GM23338 (cell line): ENCODE data around the gene GALNT1. TPM values are rescaled to one million over a fixed set of nuclear protein-coding genes. Genes with fewer than 3 reads are reported as not detected.

Source experiments
- ATAC-seq: fragments of 200-7000 bp; cut with Tn5 transposase; 3 replicates; pipeline ENCODE4 v1.9.1; 2020
- DNase-seq: peaks from one replicate; pipeline ENCODE4 v3.0.0-alpha.2; 2015; ENCODE audit warnings: low spot score
- H2AFZ ChIP-seq: fragments of 200-600 bp; sonication (generic); 2 replicates; pipeline ENCODE4 v1.8.0; 2016; ENCODE audit warnings: antibody characterized with exemption, mild to moderate bottlenecking, moderate library complexity
- H3F3A ChIP-seq: fragments of 200-600 bp; sonication (generic); replicated peaks from 2 replicates; pipeline ENCODE4 v1.8.0; 2017; ENCODE audit warnings: antibody characterized with exemption, mixed run types, low read depth
- H3K27ac ChIP-seq: fragments of 200-600 bp; sonication (generic); 2 replicates; pipeline ENCODE4 v1.6.1; 2016; ENCODE audit warnings: low read depth
- H3K27me3 ChIP-seq: fragments of 200-600 bp; sonication (generic); 2 replicates; pipeline ENCODE4 v1.8.0; 2016; ENCODE audit warnings: mild to moderate bottlenecking, mixed run types, moderate library complexity; ENCODE audit not compliant: insufficient read depth
- H3K36me3 ChIP-seq: fragments of 200-600 bp; sonication (generic); 2 replicates; pipeline ENCODE4 v1.8.0; 2016; ENCODE audit warnings: mild to moderate bottlenecking; ENCODE audit not compliant: insufficient read depth
- H3K4me1 ChIP-seq: fragments of 200-600 bp; sonication (generic); 2 replicates; pipeline ENCODE4 v1.8.0; 2016; ENCODE audit warnings: mild to moderate bottlenecking, moderate library complexity; ENCODE audit not compliant: insufficient read depth
- H3K4me2 ChIP-seq: fragments of 200-600 bp; sonication (generic); 2 replicates; pipeline ENCODE4 v1.7.1; 2017; ENCODE audit warnings: mixed run types
- H3K4me3 ChIP-seq: fragments of 200-600 bp; sonication (generic); 2 replicates; pipeline ENCODE4 v1.6.1; 2016; ENCODE audit warnings: mixed run types
- H3K79me2 ChIP-seq: fragments of 200-600 bp; sonication (generic); replicated peaks from 2 replicates; pipeline ENCODE4 v1.8.0; 2017; ENCODE audit warnings: mild to moderate bottlenecking; ENCODE audit not compliant: insufficient read depth
- H3K9me2 ChIP-seq: fragments of 200-600 bp; sonication (generic); 2 replicates; pipeline ENCODE4 v1.8.0; 2017; ENCODE audit not compliant: insufficient read depth
- H4K20me1 ChIP-seq: fragments of 200-600 bp; sonication (generic); replicated peaks from 2 replicates; pipeline ENCODE4 v1.8.0; 2017; ENCODE audit warnings: mild to moderate bottlenecking; ENCODE audit not compliant: insufficient read depth
- H3K27ac Mint-ChIP-seq: 2 replicates; pipeline ENCODE4 v1.8.0; 2020; ENCODE audit warnings: inconsistent platforms, mild to moderate bottlenecking, moderate library complexity, mixed read lengths
- H3K27me3 Mint-ChIP-seq: 3 replicates; pipeline ENCODE4 v1.8.0; 2022; ENCODE audit warnings: low read depth, mild to moderate bottlenecking, moderate library complexity, mixed read lengths, inconsistent platforms; ENCODE audit not compliant: insufficient read depth, poor library complexity
- H3K36me3 Mint-ChIP-seq: 3 replicates; pipeline ENCODE4 v1.8.0; 2021; ENCODE audit warnings: low read depth, mild to moderate bottlenecking, inconsistent platforms, moderate library complexity, mixed read lengths
- H3K4me1 Mint-ChIP-seq: 3 replicates; pipeline ENCODE4 v1.8.0; 2020; ENCODE audit warnings: mild to moderate bottlenecking, inconsistent platforms, mixed read lengths
- H3K4me3 Mint-ChIP-seq: 3 replicates; pipeline ENCODE4 v1.8.0; 2021; ENCODE audit warnings: moderate library complexity, mild to moderate bottlenecking, inconsistent platforms, mixed read lengths
- H3K9me3 Mint-ChIP-seq: 3 replicates; pipeline ENCODE4 v1.8.0; 2020; ENCODE audit warnings: moderate library complexity, mild to moderate bottlenecking, inconsistent platforms, mixed read lengths
- POLR2AphosphoS5 ChIP-seq: IDR thresholded peaks from 2 replicates; pipeline ENCODE4 v1.6.1; 2016; ENCODE audit warnings: antibody characterized with exemption, low read depth
- ZNF114 ChIP-seq: fragments of 250-450 bp; sonication (Bioruptor Pico); IDR thresholded peaks from 2 replicates; pipeline ENCODE4 v1.5.0; 2020; ENCODE audit warnings: mild to moderate bottlenecking, moderate library complexity
- polyA plus RNA-seq: library from polyadenylated mRNA; unstranded; fragments of >200 nt; fragmentation: Nextera tagmentation; extraction: Ambion mirVana; gene quantifications from 2 replicates; pipeline ENCODE4 v1.2.1, GENCODE V29; 2016
- total RNA-seq: library from RNA; depleted of rRNA; stranded (reverse); fragments of >200 nt; shearing (Covaris generic); gene quantifications from 2 replicates; pipeline ENCODE4 v1.2.3, GENCODE V29; 2014
- TF ChIP-seq, protein P1 (sequence below): IDR thresholded peaks from one replicate; pipeline ENCODE4 v1.6.1; 2018; ENCODE audit warnings: antibody characterized with exemption; ENCODE audit not compliant: unreplicated experiment
- TF ChIP-seq, protein P2 (sequence below), 2 experiments: fragments of 200-600 bp in 1 of 2; sonication (generic) in 1 of 2; conservative IDR thresholded peaks; 2 replicates each; pipeline versions ENCODE4 v1.5.1 to v1.6.1; 2016 to 2017; ENCODE audit warnings: antibody characterized with exemption in 2 of 2, low read depth in 2 of 2, mild to moderate bottlenecking in 2 of 2, moderate library complexity in 1 of 2
- TF ChIP-seq, protein P3 (sequence below): fragments of 250-450 bp; sonication (Bioruptor Pico); IDR thresholded peaks from 2 replicates; pipeline ENCODE4 v1.5.0; 2020; ENCODE audit warnings: mild to moderate bottlenecking, moderate library complexity
- TF ChIP-seq, protein P4 (sequence below): IDR thresholded peaks from 2 replicates; pipeline ENCODE4 v1.6.1; 2016; ENCODE audit warnings: antibody characterized with exemption

The GALNT1 gene
- total and polyA plus RNA-seq, 2 experiments from 2014 or later: 37.4 to 60.8 TPM

DNA sequence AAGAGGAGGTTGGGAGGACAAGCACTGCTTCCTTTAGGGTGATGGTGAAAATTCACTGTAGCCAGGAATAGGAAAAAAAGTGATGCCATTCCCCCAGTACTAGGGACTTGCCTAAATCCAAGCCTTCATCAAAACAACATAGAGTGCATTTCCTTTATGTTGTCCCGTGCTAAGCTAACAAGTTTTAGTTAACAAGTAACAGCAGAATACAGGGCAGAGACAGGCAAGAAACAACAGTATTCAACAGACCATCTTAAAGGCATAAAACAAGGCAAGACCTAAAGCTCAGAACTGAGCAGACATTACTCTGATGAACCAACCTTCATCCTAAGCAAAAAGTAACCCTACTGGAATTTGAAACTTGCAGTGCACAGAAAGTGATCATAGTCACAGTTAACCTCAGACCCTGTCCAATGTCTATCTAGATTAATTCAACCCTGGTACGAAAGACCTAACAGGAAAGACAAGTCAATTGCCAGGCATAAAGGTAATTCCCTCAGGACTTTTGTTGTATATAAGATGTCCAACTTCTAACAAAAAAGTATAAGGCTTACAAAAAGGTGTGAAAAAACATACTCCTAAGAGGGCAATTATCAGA is 34.4 kb upstream of the GALNT1 start:
- H3K27ac ChIP-seq: no peak overlapping the region
- Mint-ChIP-seq H3K9me3 (no peaks in the 10 kb centered on the region), H3K36me3 (no peaks in the 10 kb centered on the region), H3K4me3 (no peak overlapping the region), H3K4me1 (no peaks in the 10 kb centered on the region), H3K27me3 (peaks cover 4% of the 10 kb centered on the region), H3K27ac (no peak overlapping the region)
- no peaks in the 10 kb centered on the region for H3K9me2 ChIP-seq
- H3K27me3 ChIP-seq: no peaks in the 10 kb centered on the region
- H3K4me3 ChIP-seq: no peak overlapping the region
- no peaks in the 10 kb centered on the region for H3K36me3 ChIP-seq
- no peak for ATAC-seq
- H3K79me2 ChIP-seq: no peaks in the 10 kb centered on the region
- H2AFZ ChIP-seq: peak overlapping the region; percentile 21; the same call in 1 of the 2 replicates
- H3F3A ChIP-seq: no peaks in the 10 kb centered on the region
- H3K4me1 ChIP-seq: no peaks in the 10 kb centered on the region
- H3K4me2 ChIP-seq: no peak overlapping the region
- H4K20me1 ChIP-seq: no peaks in the 10 kb centered on the region
- no peak for DNase-seq
- TF ChIP-seq POLR2AphosphoS5 (no peak), ZNF114 (CRISPR knock-in tag) (no peak)
- TF ChIP-seq, protein P1, sequence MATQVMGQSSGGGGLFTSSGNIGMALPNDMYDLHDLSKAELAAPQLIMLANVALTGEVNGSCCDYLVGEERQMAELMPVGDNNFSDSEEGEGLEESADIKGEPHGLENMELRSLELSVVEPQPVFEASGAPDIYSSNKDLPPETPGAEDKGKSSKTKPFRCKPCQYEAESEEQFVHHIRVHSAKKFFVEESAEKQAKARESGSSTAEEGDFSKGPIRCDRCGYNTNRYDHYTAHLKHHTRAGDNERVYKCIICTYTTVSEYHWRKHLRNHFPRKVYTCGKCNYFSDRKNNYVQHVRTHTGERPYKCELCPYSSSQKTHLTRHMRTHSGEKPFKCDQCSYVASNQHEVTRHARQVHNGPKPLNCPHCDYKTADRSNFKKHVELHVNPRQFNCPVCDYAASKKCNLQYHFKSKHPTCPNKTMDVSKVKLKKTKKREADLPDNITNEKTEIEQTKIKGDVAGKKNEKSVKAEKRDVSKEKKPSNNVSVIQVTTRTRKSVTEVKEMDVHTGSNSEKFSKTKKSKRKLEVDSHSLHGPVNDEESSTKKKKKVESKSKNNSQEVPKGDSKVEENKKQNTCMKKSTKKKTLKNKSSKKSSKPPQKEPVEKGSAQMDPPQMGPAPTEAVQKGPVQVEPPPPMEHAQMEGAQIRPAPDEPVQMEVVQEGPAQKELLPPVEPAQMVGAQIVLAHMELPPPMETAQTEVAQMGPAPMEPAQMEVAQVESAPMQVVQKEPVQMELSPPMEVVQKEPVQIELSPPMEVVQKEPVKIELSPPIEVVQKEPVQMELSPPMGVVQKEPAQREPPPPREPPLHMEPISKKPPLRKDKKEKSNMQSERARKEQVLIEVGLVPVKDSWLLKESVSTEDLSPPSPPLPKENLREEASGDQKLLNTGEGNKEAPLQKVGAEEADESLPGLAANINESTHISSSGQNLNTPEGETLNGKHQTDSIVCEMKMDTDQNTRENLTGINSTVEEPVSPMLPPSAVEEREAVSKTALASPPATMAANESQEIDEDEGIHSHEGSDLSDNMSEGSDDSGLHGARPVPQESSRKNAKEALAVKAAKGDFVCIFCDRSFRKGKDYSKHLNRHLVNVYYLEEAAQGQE: no peak
- TF ChIP-seq, protein P2, sequence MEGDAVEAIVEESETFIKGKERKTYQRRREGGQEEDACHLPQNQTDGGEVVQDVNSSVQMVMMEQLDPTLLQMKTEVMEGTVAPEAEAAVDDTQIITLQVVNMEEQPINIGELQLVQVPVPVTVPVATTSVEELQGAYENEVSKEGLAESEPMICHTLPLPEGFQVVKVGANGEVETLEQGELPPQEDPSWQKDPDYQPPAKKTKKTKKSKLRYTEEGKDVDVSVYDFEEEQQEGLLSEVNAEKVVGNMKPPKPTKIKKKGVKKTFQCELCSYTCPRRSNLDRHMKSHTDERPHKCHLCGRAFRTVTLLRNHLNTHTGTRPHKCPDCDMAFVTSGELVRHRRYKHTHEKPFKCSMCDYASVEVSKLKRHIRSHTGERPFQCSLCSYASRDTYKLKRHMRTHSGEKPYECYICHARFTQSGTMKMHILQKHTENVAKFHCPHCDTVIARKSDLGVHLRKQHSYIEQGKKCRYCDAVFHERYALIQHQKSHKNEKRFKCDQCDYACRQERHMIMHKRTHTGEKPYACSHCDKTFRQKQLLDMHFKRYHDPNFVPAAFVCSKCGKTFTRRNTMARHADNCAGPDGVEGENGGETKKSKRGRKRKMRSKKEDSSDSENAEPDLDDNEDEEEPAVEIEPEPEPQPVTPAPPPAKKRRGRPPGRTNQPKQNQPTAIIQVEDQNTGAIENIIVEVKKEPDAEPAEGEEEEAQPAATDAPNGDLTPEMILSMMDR (conservative IDR thresholded peaks at IDR 0.05; ENCODE audit: low read depth in 2 of 2): no peak
- TF ChIP-seq, protein P3, sequence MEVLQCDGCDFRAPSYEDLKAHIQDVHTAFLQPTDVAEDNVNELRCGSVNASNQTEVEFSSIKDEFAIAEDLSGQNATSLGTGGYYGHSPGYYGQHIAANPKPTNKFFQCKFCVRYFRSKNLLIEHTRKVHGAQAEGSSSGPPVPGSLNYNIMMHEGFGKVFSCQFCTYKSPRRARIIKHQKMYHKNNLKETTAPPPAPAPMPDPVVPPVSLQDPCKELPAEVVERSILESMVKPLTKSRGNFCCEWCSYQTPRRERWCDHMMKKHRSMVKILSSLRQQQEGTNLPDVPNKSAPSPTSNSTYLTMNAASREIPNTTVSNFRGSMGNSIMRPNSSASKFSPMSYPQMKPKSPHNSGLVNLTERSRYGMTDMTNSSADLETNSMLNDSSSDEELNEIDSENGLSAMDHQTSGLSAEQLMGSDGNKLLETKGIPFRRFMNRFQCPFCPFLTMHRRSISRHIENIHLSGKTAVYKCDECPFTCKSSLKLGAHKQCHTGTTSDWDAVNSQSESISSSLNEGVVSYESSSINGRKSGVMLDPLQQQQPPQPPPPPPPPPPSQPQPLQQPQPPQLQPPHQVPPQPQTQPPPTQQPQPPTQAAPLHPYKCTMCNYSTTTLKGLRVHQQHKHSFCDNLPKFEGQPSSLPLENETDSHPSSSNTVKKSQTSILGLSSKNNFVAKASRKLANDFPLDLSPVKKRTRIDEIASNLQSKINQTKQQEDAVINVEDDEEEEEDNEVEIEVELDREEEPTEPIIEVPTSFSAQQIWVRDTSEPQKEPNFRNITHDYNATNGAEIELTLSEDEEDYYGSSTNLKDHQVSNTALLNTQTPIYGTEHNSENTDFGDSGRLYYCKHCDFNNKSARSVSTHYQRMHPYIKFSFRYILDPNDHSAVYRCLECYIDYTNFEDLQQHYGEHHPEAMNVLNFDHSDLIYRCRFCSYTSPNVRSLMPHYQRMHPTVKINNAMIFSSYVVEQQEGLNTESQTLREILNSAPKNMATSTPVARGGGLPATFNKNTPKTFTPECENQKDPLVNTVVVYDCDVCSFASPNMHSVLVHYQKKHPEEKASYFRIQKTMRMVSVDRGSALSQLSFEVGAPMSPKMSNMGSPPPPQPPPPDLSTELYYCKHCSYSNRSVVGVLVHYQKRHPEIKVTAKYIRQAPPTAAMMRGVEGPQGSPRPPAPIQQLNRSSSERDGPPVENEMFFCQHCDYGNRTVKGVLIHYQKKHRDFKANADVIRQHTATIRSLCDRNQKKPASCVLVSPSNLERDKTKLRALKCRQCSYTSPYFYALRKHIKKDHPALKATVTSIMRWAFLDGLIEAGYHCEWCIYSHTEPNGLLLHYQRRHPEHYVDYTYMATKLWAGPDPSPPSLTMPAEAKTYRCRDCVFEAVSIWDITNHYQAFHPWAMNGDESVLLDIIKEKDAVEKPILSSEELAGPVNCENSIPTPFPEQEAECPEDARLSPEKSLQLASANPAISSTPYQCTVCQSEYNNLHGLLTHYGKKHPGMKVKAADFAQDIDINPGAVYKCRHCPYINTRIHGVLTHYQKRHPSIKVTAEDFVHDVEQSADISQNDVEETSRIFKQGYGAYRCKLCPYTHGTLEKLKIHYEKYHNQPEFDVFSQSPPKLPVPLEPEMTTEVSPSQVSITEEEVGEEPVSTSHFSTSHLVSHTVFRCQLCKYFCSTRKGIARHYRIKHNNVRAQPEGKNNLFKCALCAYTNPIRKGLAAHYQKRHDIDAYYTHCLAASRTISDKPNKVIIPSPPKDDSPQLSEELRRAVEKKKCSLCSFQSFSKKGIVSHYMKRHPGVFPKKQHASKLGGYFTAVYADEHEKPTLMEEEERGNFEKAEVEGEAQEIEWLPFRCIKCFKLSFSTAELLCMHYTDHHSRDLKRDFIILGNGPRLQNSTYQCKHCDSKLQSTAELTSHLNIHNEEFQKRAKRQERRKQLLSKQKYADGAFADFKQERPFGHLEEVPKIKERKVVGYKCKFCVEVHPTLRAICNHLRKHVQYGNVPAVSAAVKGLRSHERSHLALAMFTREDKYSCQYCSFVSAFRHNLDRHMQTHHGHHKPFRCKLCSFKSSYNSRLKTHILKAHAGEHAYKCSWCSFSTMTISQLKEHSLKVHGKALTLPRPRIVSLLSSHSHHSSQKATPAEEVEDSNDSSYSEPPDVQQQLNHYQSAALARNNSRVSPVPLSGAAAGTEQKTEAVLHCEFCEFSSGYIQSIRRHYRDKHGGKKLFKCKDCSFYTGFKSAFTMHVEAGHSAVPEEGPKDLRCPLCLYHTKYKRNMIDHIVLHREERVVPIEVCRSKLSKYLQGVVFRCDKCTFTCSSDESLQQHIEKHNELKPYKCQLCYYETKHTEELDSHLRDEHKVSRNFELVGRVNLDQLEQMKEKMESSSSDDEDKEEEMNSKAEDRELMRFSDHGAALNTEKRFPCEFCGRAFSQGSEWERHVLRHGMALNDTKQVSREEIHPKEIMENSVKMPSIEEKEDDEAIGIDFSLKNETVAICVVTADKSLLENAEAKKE (CRISPR knock-in tag): no peak
- TF ChIP-seq, protein P4, sequence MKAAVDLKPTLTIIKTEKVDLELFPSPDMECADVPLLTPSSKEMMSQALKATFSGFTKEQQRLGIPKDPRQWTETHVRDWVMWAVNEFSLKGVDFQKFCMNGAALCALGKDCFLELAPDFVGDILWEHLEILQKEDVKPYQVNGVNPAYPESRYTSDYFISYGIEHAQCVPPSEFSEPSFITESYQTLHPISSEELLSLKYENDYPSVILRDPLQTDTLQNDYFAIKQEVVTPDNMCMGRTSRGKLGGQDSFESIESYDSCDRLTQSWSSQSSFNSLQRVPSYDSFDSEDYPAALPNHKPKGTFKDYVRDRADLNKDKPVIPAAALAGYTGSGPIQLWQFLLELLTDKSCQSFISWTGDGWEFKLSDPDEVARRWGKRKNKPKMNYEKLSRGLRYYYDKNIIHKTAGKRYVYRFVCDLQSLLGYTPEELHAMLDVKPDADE: no peak
